Measurements from ENCODE around the gene CD109. TPM values are rescaled to one million over a fixed set of nuclear protein-coding genes. Genes with fewer than 3 reads are reported as not detected.

The CD109 gene
- 8.7 and 8.8 TPM in 2 replicates for total RNA-seq (2021)
- percentile 55 among the genes with signal in this experiment for Bru-seq, nascent RNA
- BruChase-seq, experiment 1, labeled RNA remaining after a 2-hour chase, result percentile 53 among the genes with signal in this experiment
- BruChase-seq, experiment 2, labeled RNA remaining after a 6-hour chase, result percentile 57 among the genes with signal in this experiment
- long read RNA-seq, full-length matches to known transcripts, result 10 of 14 reads
- long read RNA-seq, partial matches to known transcripts, result 0 of 14 reads
- long read RNA-seq, other reads (novel, unspliced or antisense), result 4 of 14 reads

- BruUV-seq (replicated peaks), result no TSS peak
- Histone ChIP-seq H3K27ac (ENCODE audit: low read depth, low read length, poor library complexity, severe bottlenecking) (peak within 1 kb of the TSS; percentile 55), H3K36me3 (ENCODE audit: insufficient read depth, low read length, poor library complexity, severe bottlenecking) (no peaks in the 10 kb centered on the region), H3K4me1 (ENCODE audit: insufficient read depth, low read length, poor library complexity, severe bottlenecking) (peaks cover 5% of the 10 kb centered on the region), H3K4me3 (ENCODE audit: low read depth, low read length, poor library complexity, severe bottlenecking) (peak within 1 kb of the TSS; percentile 54), H3K27me3 (replicated peaks; ENCODE audit: insufficient read depth, low read depth, low read length, poor library complexity) (no peaks in the 10 kb centered on the region), H3K9me3 (ENCODE audit: low read depth, low read length, poor library complexity, severe bottlenecking) (no peaks in the 10 kb centered on the region)
- POLR2A ChIA-PET (ENCODE audit: low non-redundant PET), result no interaction called here
- peak; percentile 81 for DNase-seq (ENCODE audit: low spot score)
- CTCF ChIA-PET, result no interaction called here
- intact Hi-C loops (cut with micrococcal nuclease; ENCODE audit: unreplicated experiment), result no loop called here
- TF ChIP-seq EZH2 (IDR thresholded peaks at IDR 0.05; ENCODE audit: borderline replicate concordance, low read depth, low read length, poor library complexity, severe bottlenecking), result no peak
- no peak for TF ChIP-seq CTCF (conservative IDR thresholded peaks at IDR 0.05; ENCODE audit: low read depth, low read length)
Measured at GRCh38 chr6:73695619-73696421, at the start of gene CD109. CD109 (plus strand) TSS chr6:73696203; CDS start chr6:73696216, 13 bp downstream.

GRCh38 chr6:73648166-73648565 is 47.8 kb upstream of the CD109 start:
- H3K4me3 ChIP-seq (ENCODE audit: low read depth, low read length, poor library complexity, severe bottlenecking), result no peak overlapping the region
- intact Hi-C loops (cut with micrococcal nuclease; ENCODE audit: unreplicated experiment), result no loop called here
- CTCF ChIA-PET, result no interaction called here
- TF ChIP-seq CTCF (conservative IDR thresholded peaks at IDR 0.05; ENCODE audit: low read depth, low read length), result no peak
- no peak for TF ChIP-seq EZH2 (IDR thresholded peaks at IDR 0.05; ENCODE audit: borderline replicate concordance, low read depth, low read length, poor library complexity, severe bottlenecking)
- H3K9me3 ChIP-seq (ENCODE audit: low read depth, low read length, poor library complexity, severe bottlenecking), result no peaks in the 10 kb centered on the region
- H3K36me3 ChIP-seq (ENCODE audit: insufficient read depth, low read length, poor library complexity, severe bottlenecking), result no peaks in the 10 kb centered on the region
- POLR2A ChIA-PET (ENCODE audit: low non-redundant PET), result no interaction called here
- H3K27ac ChIP-seq (ENCODE audit: low read depth, low read length, poor library complexity, severe bottlenecking), result no peak overlapping the region
- no peaks in the 10 kb centered on the region for H3K27me3 ChIP-seq (replicated peaks; ENCODE audit: insufficient read depth, low read depth, low read length, poor library complexity)
- no TSS peak for BruUV-seq (replicated peaks)
- no peak for DNase-seq (ENCODE audit: low spot score)
- peaks cover 11% of the 10 kb centered on the region for H3K4me1 ChIP-seq (ENCODE audit: insufficient read depth, low read length, poor library complexity, severe bottlenecking)

- no peak overlapping the region for H3K27ac ChIP-seq (ENCODE audit: low read depth, low read length, poor library complexity, severe bottlenecking)
- H3K4me1 ChIP-seq (ENCODE audit: insufficient read depth, low read length, poor library complexity, severe bottlenecking), result peaks cover 9% of the 10 kb centered on the region
- TF ChIP-seq CTCF (conservative IDR thresholded peaks at IDR 0.05; ENCODE audit: low read depth, low read length) (no peak), EZH2 (IDR thresholded peaks at IDR 0.05; ENCODE audit: borderline replicate concordance, low read depth, low read length, poor library complexity, severe bottlenecking) (no peak)
- BruUV-seq (replicated peaks), result no TSS peak
- POLR2A ChIA-PET (ENCODE audit: low non-redundant PET), result no interaction called here
- no peak for DNase-seq (ENCODE audit: low spot score)
- no peak overlapping the region for H3K4me3 ChIP-seq (ENCODE audit: low read depth, low read length, poor library complexity, severe bottlenecking)
- H3K36me3 ChIP-seq (ENCODE audit: insufficient read depth, low read length, poor library complexity, severe bottlenecking), result no peaks in the 10 kb centered on the region
- CTCF ChIA-PET, result no interaction called here
- H3K9me3 ChIP-seq (ENCODE audit: low read depth, low read length, poor library complexity, severe bottlenecking), result no peaks in the 10 kb centered on the region
- intact Hi-C loops (cut with micrococcal nuclease; ENCODE audit: unreplicated experiment), result loop anchor here (5.0 kb wide), 1 partner anchor 127 kb away; the partner anchor contains the start of gene EEF1A1
- no peaks in the 10 kb centered on the region for H3K27me3 ChIP-seq (replicated peaks; ENCODE audit: insufficient read depth, low read depth, low read length, poor library complexity)
Measured at GRCh38 chr6:73649783-73650182, 46.2 kb upstream of the CD109 start.

Data from A673 (cell line).